ENCODE results near the gene S100Z. TPM values are rescaled to one million over a fixed set of nuclear protein-coding genes. Genes with fewer than 3 reads are reported as not detected.

Gene S100Z
- total and polyA plus RNA-seq, 3 donors from 2014 or later = 0.71 TPM; not detected in 2

- no peak for DNase-seq
- no peak overlapping the region for H3K4me3 ChIP-seq
- no peaks in the 10 kb centered on the region for H3K4me1 ChIP-seq
- H3K9me3 ChIP-seq = no peaks in the 10 kb centered on the region
- WGBS, 2 donors = 29 to 39% methylated on average over 2 of the region's 2 CpGs
- intact Hi-C loops (cut with DNase I; ENCODE audit: low total_unique reads) = no loop called here
- no peak for TF ChIP-seq POLR2A (IDR thresholded peaks at IDR 0.05)
- TF ChIP-seq CTCF (IDR thresholded peaks at IDR 0.05) = no peak
- H3K27ac ChIP-seq = no peak overlapping the region
- H3K36me3 ChIP-seq (ENCODE audit: low read depth, missing control alignments) = no peaks in the 10 kb centered on the region
- no peaks in the 10 kb centered on the region for H3K27me3 ChIP-seq
Observed at GRCh38 chr5:76831110-76831452, 18.7 kb upstream of the S100Z start.

- intact Hi-C loops (cut with DNase I; ENCODE audit: low total_unique reads) = no loop called here
- Histone ChIP-seq H3K27me3 (no peaks in the 10 kb centered on the region), H3K9me3 (no peaks in the 10 kb centered on the region), H3K36me3 (ENCODE audit: low read depth, missing control alignments) (no peaks in the 10 kb centered on the region), H3K4me3 (no peak overlapping the region), H3K27ac (no peak overlapping the region), H3K4me1 (no peaks in the 10 kb centered on the region)
- DNase-seq = no peak
- TF ChIP-seq POLR2A (IDR thresholded peaks at IDR 0.05) (no peak), CTCF (IDR thresholded peaks at IDR 0.05) (no peak)
- WGBS, 2 donors = 89 to 95% methylated on average over 2 of the region's 2 CpGs
Observed at GRCh38 chr5:76836181-76836580, 13.6 kb upstream of the S100Z start.

GRCh38 chr5:76836585-76836984 is 13.2 kb upstream of the S100Z start:
- no peak for DNase-seq
- H3K27me3 ChIP-seq = no peaks in the 10 kb centered on the region
- no peaks in the 10 kb centered on the region for H3K36me3 ChIP-seq (ENCODE audit: low read depth, missing control alignments)
- 71 to 79% methylated on average over 4 of the region's 4 CpGs for whole genome bisulfite sequencing, 2 donors
- no peak overlapping the region for H3K27ac ChIP-seq
- H3K4me3 ChIP-seq = no peak overlapping the region
- TF ChIP-seq CTCF (IDR thresholded peaks at IDR 0.05) (no peak), POLR2A (IDR thresholded peaks at IDR 0.05) (no peak)
- H3K9me3 ChIP-seq = no peaks in the 10 kb centered on the region
- intact Hi-C loops (cut with DNase I; ENCODE audit: low total_unique reads) = no loop called here
- no peaks in the 10 kb centered on the region for H3K4me1 ChIP-seq

GRCh38 chr5:76838481-76839261 is 11.1 kb upstream of the S100Z start:
- Histone ChIP-seq H3K4me3 (no peak overlapping the region), H3K27ac (no peak overlapping the region), H3K27me3 (no peaks in the 10 kb centered on the region), H3K9me3 (no peaks in the 10 kb centered on the region), H3K4me1 (no peaks in the 10 kb centered on the region), H3K36me3 (ENCODE audit: low read depth, missing control alignments) (no peaks in the 10 kb centered on the region)
- intact Hi-C loops (cut with DNase I; ENCODE audit: low total_unique reads) = no loop called here
- no peak for DNase-seq
- TF ChIP-seq CTCF (IDR thresholded peaks at IDR 0.05) = no peak
- no peak for TF ChIP-seq POLR2A (IDR thresholded peaks at IDR 0.05)
- 59 to 67% methylated on average over 7 of the region's 7 CpGs for WGBS, 2 donors

- no peak for DNase-seq
- 81 to 90% methylated on average over 3 of the region's 3 CpGs for WGBS, 2 donors
- H3K4me3 ChIP-seq = no peak overlapping the region
- H3K9me3 ChIP-seq = no peaks in the 10 kb centered on the region
- no peaks in the 10 kb centered on the region for H3K27me3 ChIP-seq
- TF ChIP-seq CTCF (IDR thresholded peaks at IDR 0.05) = no peak
- TF ChIP-seq POLR2A (IDR thresholded peaks at IDR 0.05) = no peak
- no peaks in the 10 kb centered on the region for H3K36me3 ChIP-seq (ENCODE audit: low read depth, missing control alignments)
- intact Hi-C loops (cut with DNase I; ENCODE audit: low total_unique reads) = no loop called here
- H3K4me1 ChIP-seq = no peaks in the 10 kb centered on the region
- H3K27ac ChIP-seq = no peak overlapping the region
Observed at GRCh38 chr5:76841361-76841760, 8.5 kb upstream of the S100Z start.
